HepG2 (cell line): Measurements from ENCODE around the gene GGACT. TPM values are rescaled to one million over a fixed set of nuclear protein-coding genes. Genes with fewer than 3 reads are reported as not detected.
A peak's percentile ranks its signal among the peaks of the same experiment; 100 is the strongest.

ENCODE experiments used
- ELF3 ChIP-seq: IDR thresholded peaks from 2 replicates; pipeline ENCODE4 v1.6.1; 2016; ENCODE audit warnings: missing genetic modification reagents, missing compliant biosample characterization
- GTF2F1 ChIP-seq: fragments of 150-350 bp; IDR thresholded peaks from 2 replicates; pipeline ENCODE4 v1.6.1; 2014; ENCODE audit warnings: low read length
- HIC2 ChIP-seq: sonication (generic); formaldehyde crosslinking; IDR thresholded peaks from 2 replicates; pipeline ENCODE4 v1.9.0; 2022; ENCODE audit warnings: low read depth, missing genetic modification reagents
- HNF4G ChIP-seq, 2 experiments: sonication (generic) in 1 of 2; formaldehyde crosslinking in 1 of 2; IDR thresholded peaks; 2 replicates each; pipeline versions ENCODE4 v1.4.0 to v1.6.1; 2011 to 2020; ENCODE audit warnings: borderline replicate concordance in 2 of 2, low read depth in 2 of 2, mild to moderate bottlenecking in 2 of 2, low read length in 1 of 2, missing genetic modification reagents in 1 of 2, moderate library complexity in 1 of 2
- KLF9 ChIP-seq: IDR thresholded peaks from 2 replicates; pipeline ENCODE4 v1.6.1; 2016; ENCODE audit warnings: low read depth
- NFYB ChIP-seq: sonication (generic); formaldehyde crosslinking; IDR thresholded peaks from 2 replicates; pipeline ENCODE4 v1.4.0; 2020; ENCODE audit warnings: missing genetic modification reagents
- NR2F2 ChIP-seq: IDR thresholded peaks from 2 replicates; pipeline ENCODE4 v1.6.1; 2012; ENCODE audit warnings: low read depth, inconsistent platforms, borderline replicate concordance
- TBX2 ChIP-seq: sonication (generic); formaldehyde crosslinking; IDR thresholded peaks from 2 replicates; pipeline ENCODE4 v1.5.0; 2020; ENCODE audit warnings: missing genetic modification reagents, mild to moderate bottlenecking, borderline replicate concordance
- ZNF12 ChIP-seq: sonication (generic); formaldehyde crosslinking; IDR thresholded peaks from 2 replicates; pipeline ENCODE4 v1.5.0; 2020; ENCODE audit warnings: missing genetic modification reagents
- ZNF121 ChIP-seq: sonication (generic); formaldehyde crosslinking; IDR thresholded peaks from 2 replicates; pipeline ENCODE4 v1.5.0; 2020; ENCODE audit warnings: mild to moderate bottlenecking, missing genetic modification reagents
- ZNF276 ChIP-seq: sonication (generic); formaldehyde crosslinking; IDR thresholded peaks from 2 replicates; pipeline ENCODE4 v1.4.0; 2020; ENCODE audit warnings: mild to moderate bottlenecking, low read depth, missing genetic modification reagents
- ZSCAN21 ChIP-seq: sonication (generic); formaldehyde crosslinking; IDR thresholded peaks from 2 replicates; pipeline ENCODE4 v1.8.0; 2022; ENCODE audit warnings: mild to moderate bottlenecking, missing genetic modification reagents, moderate library complexity, borderline replicate concordance
- polyA plus RNA-seq, 8 experiments: library from polyadenylated mRNA; depleted of rRNA in 3 of 8; stranded (reverse) in 7 of 8; unstranded in 1 of 8; fragments of >200 nt; fragmentation: Illumina TruSeq in 4 of 8; extraction: Trizol in 4 of 8; gene quantifications; 2 replicates each; pipeline versions ENCODE4 v1.2.1 to v1.2.3, GENCODE V29; 2011 to 2016; ENCODE audit warnings: low read depth in 4 of 8, missing spikeins in 1 of 8, mixed read lengths in 1 of 8; ENCODE audit not compliant: insufficient read depth in 1 of 8
- total RNA-seq, 5 experiments: library from RNA; depleted of rRNA; stranded (reverse); fragments of >200 nt; fragmentation: Illumina TruSeq; extraction: Trizol; gene quantifications; 2 replicates each; pipeline ENCODE4 v1.2.3, GENCODE V29; 2016; ENCODE audit warnings: low read depth in 1 of 5
- TF ChIP-seq, protein P1 (sequence below): sonication (generic); formaldehyde crosslinking; IDR thresholded peaks from 2 replicates; pipeline ENCODE4 v1.4.0; 2020; ENCODE audit warnings: mild to moderate bottlenecking, missing genetic modification reagents
- TF ChIP-seq, protein P2 (sequence below): sonication (generic); formaldehyde crosslinking; IDR thresholded peaks from 2 replicates; pipeline ENCODE4 v1.4.0; 2020; ENCODE audit warnings: missing genetic modification reagents
- TF ChIP-seq, protein P3 (sequence below): sonication (generic); formaldehyde crosslinking; IDR thresholded peaks from 2 replicates; pipeline ENCODE4 v1.8.1; 2022; ENCODE audit warnings: mild to moderate bottlenecking, missing genetic modification reagents

Gene GGACT
- total and polyA plus RNA-seq, 2 of the 13 experiments (the other 11 are each of a cell fraction or from before 2014, with no cell fraction given), result 1.7 to 1.9 TPM

- peak; percentile 57; the same call in 1 of the 2 replicates for TF ChIP-seq HIC2 (CRISPR knock-in tag)
- TF ChIP-seq, protein P1, sequence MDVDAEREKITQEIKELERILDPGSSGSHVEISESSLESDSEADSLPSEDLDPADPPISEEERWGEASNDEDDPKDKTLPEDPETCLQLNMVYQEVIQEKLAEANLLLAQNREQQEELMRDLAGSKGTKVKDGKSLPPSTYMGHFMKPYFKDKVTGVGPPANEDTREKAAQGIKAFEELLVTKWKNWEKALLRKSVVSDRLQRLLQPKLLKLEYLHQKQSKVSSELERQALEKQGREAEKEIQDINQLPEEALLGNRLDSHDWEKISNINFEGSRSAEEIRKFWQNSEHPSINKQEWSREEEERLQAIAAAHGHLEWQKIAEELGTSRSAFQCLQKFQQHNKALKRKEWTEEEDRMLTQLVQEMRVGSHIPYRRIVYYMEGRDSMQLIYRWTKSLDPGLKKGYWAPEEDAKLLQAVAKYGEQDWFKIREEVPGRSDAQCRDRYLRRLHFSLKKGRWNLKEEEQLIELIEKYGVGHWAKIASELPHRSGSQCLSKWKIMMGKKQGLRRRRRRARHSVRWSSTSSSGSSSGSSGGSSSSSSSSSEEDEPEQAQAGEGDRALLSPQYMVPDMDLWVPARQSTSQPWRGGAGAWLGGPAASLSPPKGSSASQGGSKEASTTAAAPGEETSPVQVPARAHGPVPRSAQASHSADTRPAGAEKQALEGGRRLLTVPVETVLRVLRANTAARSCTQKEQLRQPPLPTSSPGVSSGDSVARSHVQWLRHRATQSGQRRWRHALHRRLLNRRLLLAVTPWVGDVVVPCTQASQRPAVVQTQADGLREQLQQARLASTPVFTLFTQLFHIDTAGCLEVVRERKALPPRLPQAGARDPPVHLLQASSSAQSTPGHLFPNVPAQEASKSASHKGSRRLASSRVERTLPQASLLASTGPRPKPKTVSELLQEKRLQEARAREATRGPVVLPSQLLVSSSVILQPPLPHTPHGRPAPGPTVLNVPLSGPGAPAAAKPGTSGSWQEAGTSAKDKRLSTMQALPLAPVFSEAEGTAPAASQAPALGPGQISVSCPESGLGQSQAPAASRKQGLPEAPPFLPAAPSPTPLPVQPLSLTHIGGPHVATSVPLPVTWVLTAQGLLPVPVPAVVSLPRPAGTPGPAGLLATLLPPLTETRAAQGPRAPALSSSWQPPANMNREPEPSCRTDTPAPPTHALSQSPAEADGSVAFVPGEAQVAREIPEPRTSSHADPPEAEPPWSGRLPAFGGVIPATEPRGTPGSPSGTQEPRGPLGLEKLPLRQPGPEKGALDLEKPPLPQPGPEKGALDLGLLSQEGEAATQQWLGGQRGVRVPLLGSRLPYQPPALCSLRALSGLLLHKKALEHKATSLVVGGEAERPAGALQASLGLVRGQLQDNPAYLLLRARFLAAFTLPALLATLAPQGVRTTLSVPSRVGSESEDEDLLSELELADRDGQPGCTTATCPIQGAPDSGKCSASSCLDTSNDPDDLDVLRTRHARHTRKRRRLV, result no peak
- TF ChIP-seq NFYB (CRISPR knock-in tag), result no peak
- TF ChIP-seq ZNF276 (CRISPR knock-in tag), result no peak
- peak; percentile 70; the same call in 1 of the 2 replicates for TF ChIP-seq ELF3 (CRISPR knock-in tag)
- TF ChIP-seq ZNF121 (CRISPR knock-in tag), result no peak
- TF ChIP-seq, protein P2, sequence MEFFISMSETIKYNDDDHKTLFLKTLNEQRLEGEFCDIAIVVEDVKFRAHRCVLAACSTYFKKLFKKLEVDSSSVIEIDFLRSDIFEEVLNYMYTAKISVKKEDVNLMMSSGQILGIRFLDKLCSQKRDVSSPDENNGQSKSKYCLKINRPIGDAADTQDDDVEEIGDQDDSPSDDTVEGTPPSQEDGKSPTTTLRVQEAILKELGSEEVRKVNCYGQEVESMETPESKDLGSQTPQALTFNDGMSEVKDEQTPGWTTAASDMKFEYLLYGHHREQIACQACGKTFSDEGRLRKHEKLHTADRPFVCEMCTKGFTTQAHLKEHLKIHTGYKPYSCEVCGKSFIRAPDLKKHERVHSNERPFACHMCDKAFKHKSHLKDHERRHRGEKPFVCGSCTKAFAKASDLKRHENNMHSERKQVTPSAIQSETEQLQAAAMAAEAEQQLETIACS, result no peak
- TF ChIP-seq HNF4G (IDR thresholded peaks at IDR 0.05; ENCODE audit: borderline replicate concordance, low read depth, low read length), result peak; percentile 57; the same call in 1 of the 2 replicates
- TF ChIP-seq HNF4G (CRISPR knock-in tag; IDR thresholded peaks at IDR 0.05; ENCODE audit: borderline replicate concordance, low read depth), result peak; percentile 67; the same call in 1 of the 2 replicates
- TF ChIP-seq NR2F2, result peak; percentile 84
- TF ChIP-seq ZSCAN21, result 0 out of 2 replicates have a peak, but pooled peaks have one; percentile 25
- TF ChIP-seq, protein P3, sequence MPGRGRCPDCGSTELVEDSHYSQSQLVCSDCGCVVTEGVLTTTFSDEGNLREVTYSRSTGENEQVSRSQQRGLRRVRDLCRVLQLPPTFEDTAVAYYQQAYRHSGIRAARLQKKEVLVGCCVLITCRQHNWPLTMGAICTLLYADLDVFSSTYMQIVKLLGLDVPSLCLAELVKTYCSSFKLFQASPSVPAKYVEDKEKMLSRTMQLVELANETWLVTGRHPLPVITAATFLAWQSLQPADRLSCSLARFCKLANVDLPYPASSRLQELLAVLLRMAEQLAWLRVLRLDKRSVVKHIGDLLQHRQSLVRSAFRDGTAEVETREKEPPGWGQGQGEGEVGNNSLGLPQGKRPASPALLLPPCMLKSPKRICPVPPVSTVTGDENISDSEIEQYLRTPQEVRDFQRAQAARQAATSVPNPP (CRISPR knock-in tag), result no peak
- TF ChIP-seq GTF2F1, result no peak
- no peak for TF ChIP-seq ZNF12 (CRISPR knock-in tag)
- TF ChIP-seq TBX2 (CRISPR knock-in tag), result peak; percentile 40; the same call in 1 of the 2 replicates
- TF ChIP-seq KLF9 (CRISPR knock-in tag), result 0 out of 2 replicates have a peak, but pooled peaks have one; percentile 54
These were observed 44.6 kb downstream of the GGACT start (continued) for GRCh38 chr13:100543872-100544602.
